GM23248 (cell line): ENCODE results near the gene ZNF343. TPM values are rescaled to one million over a fixed set of nuclear protein-coding genes. Genes with fewer than 3 reads are reported as not detected.
A peak's percentile ranks its signal among the peaks of the same experiment; 100 is the strongest.

ENCODE experiments used
- DNase-seq: peaks from one replicate; pipeline ENCODE4 v3.0.0-alpha.2; 2015
- H2AFZ ChIP-seq: fragments of 200-600 bp; sonication (generic); 2 replicates; pipeline ENCODE4 v1.6.1; 2016; ENCODE audit warnings: antibody characterized with exemption
- H3F3A ChIP-seq: fragments of 200-600 bp; sonication (generic); 2 replicates; pipeline ENCODE4 v1.6.1; 2016; ENCODE audit warnings: mild to moderate bottlenecking, antibody characterized with exemption, mixed run types; ENCODE audit not compliant: insufficient read depth
- H3K27ac ChIP-seq: fragments of 200-600 bp; sonication (generic); 2 replicates; pipeline ENCODE4 v1.5.1; 2016; ENCODE audit warnings: mild to moderate bottlenecking
- H3K27me3 ChIP-seq: fragments of 200-600 bp; sonication (generic); replicated peaks from 2 replicates; pipeline ENCODE4 v1.6.1; 2016; ENCODE audit warnings: mild to moderate bottlenecking; ENCODE audit not compliant: insufficient read depth
- H3K36me3 ChIP-seq: fragments of 200-600 bp; sonication (generic); 2 replicates; pipeline ENCODE4 v1.6.1; 2016; ENCODE audit warnings: low read depth, mild to moderate bottlenecking
- H3K4me1 ChIP-seq: fragments of 200-600 bp; sonication (generic); 2 replicates; pipeline ENCODE4 v1.6.1; 2016; ENCODE audit warnings: mild to moderate bottlenecking; ENCODE audit not compliant: insufficient read depth
- H3K4me2 ChIP-seq: fragments of 200-600 bp; sonication (generic); one replicate; pipeline ENCODE4 v1.6.1; 2016; ENCODE audit warnings: mild to moderate bottlenecking; ENCODE audit not compliant: unreplicated experiment
- H3K4me3 ChIP-seq: fragments of 200-600 bp; sonication (generic); 2 replicates; pipeline ENCODE4 v1.5.1; 2016; ENCODE audit warnings: mild to moderate bottlenecking
- H3K79me2 ChIP-seq: fragments of 200-600 bp; sonication (generic); 2 replicates; pipeline ENCODE4 v1.6.1; 2016; ENCODE audit warnings: mild to moderate bottlenecking; ENCODE audit not compliant: insufficient read depth
- H3K9ac ChIP-seq: fragments of 200-600 bp; sonication (generic); 2 replicates; pipeline ENCODE4 v1.6.1; 2016; ENCODE audit warnings: mild to moderate bottlenecking
- H3K9me2 ChIP-seq: fragments of 200-600 bp; sonication (generic); 2 replicates; pipeline ENCODE4 v1.6.1; 2016; ENCODE audit warnings: mixed run types, mild to moderate bottlenecking, moderate library complexity; ENCODE audit not compliant: insufficient read depth
- H3K9me3 ChIP-seq: fragments of 200-600 bp; sonication (generic); one replicate; pipeline ENCODE4 v1.6.1; 2017; ENCODE audit warnings: low read depth
- H4K20me1 ChIP-seq: fragments of 200-600 bp; sonication (generic); 2 replicates; pipeline ENCODE4 v1.6.0; 2016; ENCODE audit not compliant: insufficient read depth
- EZH2 ChIP-seq: fragments of 200-600 bp; sonication (generic); IDR thresholded peaks from 2 replicates; pipeline ENCODE4 v1.6.1; 2018; ENCODE audit warnings: antibody characterized with exemption, mild to moderate bottlenecking; ENCODE audit not compliant: insufficient read depth, poor library complexity, severe bottlenecking
- EZH2phosphoT487 ChIP-seq: fragments of 200-600 bp; sonication (generic); IDR thresholded peaks from 2 replicates; pipeline ENCODE4 v1.6.1; 2018; ENCODE audit warnings: antibody characterized with exemption, moderate library complexity, mild to moderate bottlenecking, low read depth; ENCODE audit not compliant: insufficient read depth
- WGBS, 2 experiments: methylation state at CpG; one replicate each; pipeline ENCODE4 v1.1.6; 2015 to 2017; ENCODE audit warnings: low lambda C conversion rate in 2 of 2, low coverage in 1 of 2; ENCODE audit errors: missing lambda C conversion rate in 2 of 2; 5-methylcytosine and 5-hydroxymethylcytosine counted together
- in situ Hi-C: fragments of 300-500 bp; cut with MboI; formaldehyde crosslinking; loops from 2 replicates; pipeline ENCODE4 v1.15.0; 2020
- polyA plus RNA-seq: library from polyadenylated mRNA; unstranded; fragments of >200 nt; fragmentation: Nextera tagmentation; extraction: Ambion mirVana; gene quantifications from 2 replicates; pipeline ENCODE4 v1.2.1, GENCODE V29; 2016
- total RNA-seq: library from RNA; depleted of rRNA; stranded (reverse); fragments of >200 nt; shearing (Covaris generic); gene quantifications from 2 replicates; pipeline ENCODE4 v1.2.3, GENCODE V29; 2014

Gene ZNF343
- total and polyA plus RNA-seq, 2 experiments from 2014 or later, result 8.1 to 11.0 TPM

GRCh38 chr20:2455771-2456497, 52.8 kb downstream of the ZNF343 start:
- H3K4me3 ChIP-seq, result no peak overlapping the region

GRCh38 chr20:2453792-2454191, 54.9 kb downstream of the ZNF343 start:
- Histone ChIP-seq H3K79me2 (no peaks in the 10 kb centered on the region), H3F3A (peaks cover 43% of the 10 kb centered on the region), H4K20me1 (no peaks in the 10 kb centered on the region), H3K36me3 (no peaks in the 10 kb centered on the region), H2AFZ (no peak overlapping the region), H3K9me3 (no peaks in the 10 kb centered on the region), H3K9me2 (no peaks in the 10 kb centered on the region), H3K4me1 (peaks cover 10% of the 10 kb centered on the region; the same call in 1 of the 2 replicates), H3K27ac (no peak overlapping the region), H3K27me3 (no peaks in the 10 kb centered on the region), H3K4me3 (no peak overlapping the region), H3K4me2 (no peak overlapping the region), H3K9ac (no peak overlapping the region)
- in situ Hi-C loops, result loop anchor here (10.0 kb wide), 1 partner anchor 489 kb away; no protein-coding TSS in a partner anchor
- no peak for DNase-seq
- no peak for TF ChIP-seq EZH2
- TF ChIP-seq EZH2phosphoT487, result no peak
- 87 to 92% methylated on average over 3 of the region's 3 CpGs for WGBS, 2 experiments

More at GRCh38 chr20:2455771-2456497, 52.8 kb downstream of the ZNF343 start:
- peak; percentile 57 for DNase-seq
- peaks cover 62% of the 10 kb centered on the region for H3F3A ChIP-seq
- peak overlapping the region; percentile 22; the same call in 1 of the 2 replicates for H3K27ac ChIP-seq
- H3K79me2 ChIP-seq, result no peaks in the 10 kb centered on the region
- H3K27me3 ChIP-seq, result no peaks in the 10 kb centered on the region
- no peak overlapping the region for H2AFZ ChIP-seq
- no peaks in the 10 kb centered on the region for H3K4me1 ChIP-seq
- H3K9ac ChIP-seq, result no peak overlapping the region
- WGBS, 2 experiments, result 66 to 69% methylated on average over 2 of the region's 2 CpGs
- no peaks in the 10 kb centered on the region for H4K20me1 ChIP-seq
- no peaks in the 10 kb centered on the region for H3K9me2 ChIP-seq
- in situ Hi-C loops, result loop anchor here (10.0 kb wide), 1 partner anchor 491 kb away; no protein-coding TSS in a partner anchor
- TF ChIP-seq EZH2, result no peak
- no peak for TF ChIP-seq EZH2phosphoT487
- H3K4me2 ChIP-seq, result no peak overlapping the region
- no peaks in the 10 kb centered on the region for H3K9me3 ChIP-seq
- peaks cover 19% of the 10 kb centered on the region for H3K36me3 ChIP-seq

GRCh38 chr20:2451939-2452732, 56.6 kb downstream of the ZNF343 start:
- H3K4me3 ChIP-seq, result no peak overlapping the region
- H3K27me3 ChIP-seq, result no peaks in the 10 kb centered on the region
- TF ChIP-seq EZH2phosphoT487 (no peak), EZH2 (no peak)
- no peaks in the 10 kb centered on the region for H3K9me2 ChIP-seq
- WGBS, 2 experiments, result 50 to 52% methylated on average over 8 of the region's 8 CpGs
- no peak overlapping the region for H3K9ac ChIP-seq
- in situ Hi-C loops, result loop anchor here (10.0 kb wide), 1 partner anchor 487 kb away; no protein-coding TSS in a partner anchor
- no peaks in the 10 kb centered on the region for H3K79me2 ChIP-seq
- peak; percentile 83 for DNase-seq
- no peak overlapping the region for H3K27ac ChIP-seq
- H3K36me3 ChIP-seq, result no peaks in the 10 kb centered on the region
- no peaks in the 10 kb centered on the region for H3K9me3 ChIP-seq
- H2AFZ ChIP-seq, result no peak overlapping the region
- H4K20me1 ChIP-seq, result no peaks in the 10 kb centered on the region
- H3K4me1 ChIP-seq, result peaks cover 10% of the 10 kb centered on the region; the same call in 1 of the 2 replicates
- H3K4me2 ChIP-seq, result no peak overlapping the region
- H3F3A ChIP-seq, result peaks cover 29% of the 10 kb centered on the region

- Histone ChIP-seq H3K79me2 (no peaks in the 10 kb centered on the region), H3K9me3 (no peaks in the 10 kb centered on the region), H3K9me2 (no peaks in the 10 kb centered on the region), H4K20me1 (no peaks in the 10 kb centered on the region), H3K27ac (no peak overlapping the region), H3K4me2 (no peak overlapping the region), H3K4me3 (no peak overlapping the region), H3K27me3 (no peaks in the 10 kb centered on the region), H3F3A (peaks cover 22% of the 10 kb centered on the region), H3K4me1 (peaks cover 10% of the 10 kb centered on the region; the same call in 1 of the 2 replicates), H3K9ac (no peak overlapping the region), H2AFZ (no peak overlapping the region), H3K36me3 (no peaks in the 10 kb centered on the region)
- in situ Hi-C loops, result loop anchor here (10.0 kb wide), 1 partner anchor 487 kb away; no protein-coding TSS in a partner anchor
- no peak for DNase-seq
- WGBS, 2 experiments, result 86 to 91% methylated on average over 5 of the region's 5 CpGs
- TF ChIP-seq EZH2 (no peak), EZH2phosphoT487 (no peak)
Observed at GRCh38 chr20:2451422-2451821, 57.3 kb downstream of the ZNF343 start.
